NCI-H1436 (cell line): Measurements from ENCODE around the gene DHCR24.

Experiments used
- DNase-seq: peaks from one replicate; lab custom pipeline; 2025; lab: John Stamatoyannopoulos, UW

Gene DHCR24

GRCh38 chr1:54816130-54816529 is 70.9 kb downstream of the DHCR24 start:
- DNase-seq: no peak

GRCh38 chr1:54815086-54815876 is 71.7 kb downstream of the DHCR24 start:
- no peak for DNase-seq

GRCh38 chr1:54814571-54814970 is 72.4 kb downstream of the DHCR24 start:
- DNase-seq: no peak

GRCh38 chr1:54814126-54814498 is 72.9 kb downstream of the DHCR24 start:
- DNase-seq: no peak

- no peak for DNase-seq
Measured at GRCh38 chr1:54813485-54814125, 73.4 kb downstream of the DHCR24 start.

GRCh38 chr1:54812801-54813484 is 74.1 kb downstream of the DHCR24 start:
- DNase-seq: no peak

- no peak for DNase-seq
Measured at GRCh38 chr1:54811739-54812655, 75.0 kb downstream of the DHCR24 start.

- DNase-seq: no peak
Measured at GRCh38 chr1:54811066-54811465, 75.9 kb downstream of the DHCR24 start.

- DNase-seq: peak; percentile 50
Measured at GRCh38 chr1:54810153-54810942, 76.6 kb downstream of the DHCR24 start.

GRCh38 chr1:54809496-54810074 is 77.4 kb downstream of the DHCR24 start:
- no peak for DNase-seq

GRCh38 chr1:54808443-54809207 is 78.4 kb downstream of the DHCR24 start:
- DNase-seq: no peak

GRCh38 chr1:54807756-54808155 is 79.2 kb downstream of the DHCR24 start:
- no peak for DNase-seq

- DNase-seq: no peak
Measured at GRCh38 chr1:54806931-54807611, 79.9 kb downstream of the DHCR24 start.

GRCh38 chr1:54805981-54806381 is 81.0 kb downstream of the DHCR24 start:
- no peak for DNase-seq

GRCh38 chr1:54805466-54805865 is 81.5 kb downstream of the DHCR24 start:
- DNase-seq: no peak

GRCh38 chr1:54804471-54805132 is 82.4 kb downstream of the DHCR24 start:
- no peak for DNase-seq

- DNase-seq: no peak
Measured at GRCh38 chr1:54803761-54804470, 83.1 kb downstream of the DHCR24 start.
